ENCODE results near the gene CSNK1E.

- TF ChIP-seq EZH2 (IDR thresholded peaks at IDR 0.05; ENCODE audit: borderline replicate concordance) (no peak), CTCF (IDR thresholded peaks at IDR 0.05; ENCODE audit: poor library complexity) (no peak)
These were observed 19.5 kb upstream of the CSNK1E start for GRCh38 chr22:38336699-38337098.
